H1 (cell line): ENCODE measurements around the gene LRP5. TPM values are rescaled to one million over a fixed set of nuclear protein-coding genes. Genes with fewer than 3 reads are reported as not detected.

Experiments
- CHD7 ChIP-seq: fragments of 300-600 bp; sonication (generic); IDR thresholded peaks from 2 replicates; pipeline ENCODE4 v1.7.1; 2012; ENCODE audit warnings: low read length, moderate library complexity, mild to moderate bottlenecking, inconsistent platforms; ENCODE audit not compliant: insufficient replicate concordance
- E2F6 ChIP-seq: IDR thresholded peaks from 2 replicates; pipeline ENCODE4 v1.6.1; 2012; ENCODE audit warnings: inconsistent platforms
- HDAC2 ChIP-seq, 2 experiments: fragments of 300-600 bp in 1 of 2; sonication (generic) in 1 of 2; IDR thresholded peaks; 2 replicates each; pipeline ENCODE4 v1.6.1; 2011 to 2012; ENCODE audit warnings: low read depth in 2 of 2, low read length in 2 of 2, mild to moderate bottlenecking in 2 of 2, moderate library complexity in 2 of 2, borderline replicate concordance in 1 of 2, inconsistent platforms in 1 of 2
- NRF1 ChIP-seq: IDR thresholded peaks from 2 replicates; pipeline ENCODE4 v1.6.1; 2011; ENCODE audit warnings: mild to moderate bottlenecking, low read depth, low read length, improper control_type of control experiment
- RFX5 ChIP-seq: IDR thresholded peaks from 2 replicates; pipeline ENCODE4 v1.6.1; 2011; ENCODE audit warnings: low read depth, low read length, improper control_type of control experiment, borderline replicate concordance
- SP2 ChIP-seq: IDR thresholded peaks from 2 replicates; pipeline ENCODE4 v1.6.1; 2012; ENCODE audit warnings: mild to moderate bottlenecking, low read length, inconsistent platforms
- polyA plus RNA-seq, 7 experiments: library from polyadenylated mRNA; depleted of rRNA in 3 of 7; stranded (reverse) in 5 of 7; unstranded in 2 of 7; fragments of >200 nt in 5 of 7; fragments of 200-250 nt in 2 of 7; gene quantifications; 1 replicate in 5 of 7; 2 replicates in 1 of 7; 4 replicates in 1 of 7; pipeline versions ENCODE4 v1.2.1 to v1.2.3, GENCODE V29; 2011 to 2013; ENCODE audit warnings: missing spikeins in 2 of 7, mixed read lengths in 2 of 7
- total RNA-seq: library from RNA; stranded (reverse); fragmentation: NEBNext Ultra II Directional; extraction: Animal tissue kit (Norgen Biotek cat#: 25700); gene quantifications from 2 replicates; pipeline ENCODE4 v1.2.1, GENCODE V29; 2021

Gene LRP5
- total and polyA plus RNA-seq, 2 of the 8 experiments (the other 6 are each of a cell fraction or from before 2014, with no cell fraction given), result 19.0 to 38.9 TPM

- TF ChIP-seq CHD7 (no peak), NRF1 (no peak), SP2 (no peak), RFX5 (no peak), HDAC2 (IDR thresholded peaks at IDR 0.05; ENCODE audit: borderline replicate concordance in 1 of 2, low read depth in 2 of 2, low read length in 2 of 2) (no peak), E2F6 (no peak)
- TF ChIP-seq, all 59 proteins: peak for 0
These were observed 52.2 kb downstream of the LRP5 start (continued) for GRCh38 chr11:68364581-68364980.
